Measurements from ENCODE around the gene OXCT2. TPM values are rescaled to one million over a fixed set of nuclear protein-coding genes. Genes with fewer than 3 reads are reported as not detected.

The OXCT2 gene
- total RNA-seq, 1 donor from 2014 or later, result 0.43 TPM

DNA sequence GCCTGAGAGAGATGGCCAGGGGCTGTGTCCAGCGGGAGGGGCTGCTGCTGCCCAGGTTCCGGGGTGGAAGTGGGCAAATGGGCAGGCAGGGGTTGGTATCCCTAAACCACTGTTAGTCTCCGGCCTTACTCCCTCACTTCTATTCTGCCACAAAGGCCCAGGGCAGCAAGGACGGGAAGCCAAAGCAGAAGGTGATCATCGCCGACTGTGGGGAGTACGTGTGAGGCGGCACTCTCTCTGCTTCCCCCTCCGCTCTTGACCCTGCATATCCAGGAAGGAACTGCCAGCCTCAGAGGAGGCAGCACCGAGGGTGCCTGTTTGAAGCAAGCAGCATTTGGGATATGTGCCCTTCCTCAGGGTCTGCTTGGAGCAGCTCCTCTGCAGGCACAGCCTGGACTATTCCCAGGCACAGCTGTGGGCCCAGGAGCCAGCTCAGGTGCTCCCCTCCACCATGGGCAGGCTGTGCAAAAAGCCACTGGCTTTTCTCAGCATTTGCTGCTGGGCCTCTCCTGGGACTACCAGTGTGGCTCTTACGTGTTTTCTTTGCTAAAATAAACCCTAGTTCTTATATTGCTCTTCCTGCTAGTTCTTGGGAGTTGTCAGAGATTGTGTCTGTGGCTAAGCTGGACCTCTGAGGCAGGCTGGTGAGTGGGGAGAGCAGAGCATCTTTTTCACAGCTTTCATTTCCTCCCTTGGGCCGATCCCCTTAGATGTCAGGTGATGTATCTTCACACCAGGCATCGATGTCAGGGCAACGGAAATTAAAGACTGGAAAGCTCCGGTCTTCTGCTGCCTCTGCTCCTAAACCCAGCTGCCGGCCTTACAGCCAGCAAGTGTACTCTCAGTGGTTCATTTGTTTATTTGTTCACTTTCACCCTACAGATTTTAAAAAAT lies 17.8 kb downstream of the OXCT2 start:
- intact Hi-C loops (cut with DNase I), result no loop called here
- DNase-seq, result no peak

DNA sequence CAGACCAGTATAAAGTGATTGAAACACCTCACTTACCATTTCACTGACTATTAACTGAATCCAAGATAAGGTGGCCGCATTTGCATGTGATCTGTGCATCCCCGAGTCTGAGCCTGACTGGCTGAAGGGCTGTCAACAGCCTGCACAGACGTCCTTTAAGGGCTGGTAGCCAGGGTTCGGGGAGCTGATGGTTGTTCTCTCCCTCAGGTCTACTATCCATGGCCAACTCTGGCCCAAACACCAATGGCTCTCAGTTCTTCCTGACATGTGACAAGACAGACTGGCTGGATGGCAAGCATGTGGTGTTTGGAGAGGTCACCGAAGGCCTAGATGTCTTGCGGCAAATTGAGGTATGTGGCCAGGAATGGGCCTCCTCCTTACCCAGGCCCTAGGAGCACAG lies 18.4 kb downstream of the OXCT2 start:
- DNase-seq, result no peak
- no peak for ATAC-seq
- Histone ChIP-seq H3K9me3 (no peaks in the 10 kb centered on the region), H3K36me3 (peaks cover 100% of the 10 kb centered on the region), H3K4me1 (no peaks in the 10 kb centered on the region), H3K4me3 (no peak overlapping the region), H3K27ac (no peak overlapping the region), H3K27me3 (no peaks in the 10 kb centered on the region)
- TF ChIP-seq, protein P1, sequence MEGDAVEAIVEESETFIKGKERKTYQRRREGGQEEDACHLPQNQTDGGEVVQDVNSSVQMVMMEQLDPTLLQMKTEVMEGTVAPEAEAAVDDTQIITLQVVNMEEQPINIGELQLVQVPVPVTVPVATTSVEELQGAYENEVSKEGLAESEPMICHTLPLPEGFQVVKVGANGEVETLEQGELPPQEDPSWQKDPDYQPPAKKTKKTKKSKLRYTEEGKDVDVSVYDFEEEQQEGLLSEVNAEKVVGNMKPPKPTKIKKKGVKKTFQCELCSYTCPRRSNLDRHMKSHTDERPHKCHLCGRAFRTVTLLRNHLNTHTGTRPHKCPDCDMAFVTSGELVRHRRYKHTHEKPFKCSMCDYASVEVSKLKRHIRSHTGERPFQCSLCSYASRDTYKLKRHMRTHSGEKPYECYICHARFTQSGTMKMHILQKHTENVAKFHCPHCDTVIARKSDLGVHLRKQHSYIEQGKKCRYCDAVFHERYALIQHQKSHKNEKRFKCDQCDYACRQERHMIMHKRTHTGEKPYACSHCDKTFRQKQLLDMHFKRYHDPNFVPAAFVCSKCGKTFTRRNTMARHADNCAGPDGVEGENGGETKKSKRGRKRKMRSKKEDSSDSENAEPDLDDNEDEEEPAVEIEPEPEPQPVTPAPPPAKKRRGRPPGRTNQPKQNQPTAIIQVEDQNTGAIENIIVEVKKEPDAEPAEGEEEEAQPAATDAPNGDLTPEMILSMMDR (IDR thresholded peaks at IDR 0.05), result no peak
- intact Hi-C loops (cut with DNase I), result no loop called here

More for the DNA sequence above, 17.8 kb downstream of the OXCT2 start:
- no peak overlapping the region for H3K4me3 ChIP-seq
- ATAC-seq, result no peak
- no peaks in the 10 kb centered on the region for H3K4me1 ChIP-seq
- H3K36me3 ChIP-seq, result peaks cover 100% of the 10 kb centered on the region
- H3K9me3 ChIP-seq, result no peaks in the 10 kb centered on the region
- H3K27ac ChIP-seq, result no peak overlapping the region
- no peaks in the 10 kb centered on the region for H3K27me3 ChIP-seq
- TF ChIP-seq, protein P1 (IDR thresholded peaks at IDR 0.05), result no peak

DNA sequence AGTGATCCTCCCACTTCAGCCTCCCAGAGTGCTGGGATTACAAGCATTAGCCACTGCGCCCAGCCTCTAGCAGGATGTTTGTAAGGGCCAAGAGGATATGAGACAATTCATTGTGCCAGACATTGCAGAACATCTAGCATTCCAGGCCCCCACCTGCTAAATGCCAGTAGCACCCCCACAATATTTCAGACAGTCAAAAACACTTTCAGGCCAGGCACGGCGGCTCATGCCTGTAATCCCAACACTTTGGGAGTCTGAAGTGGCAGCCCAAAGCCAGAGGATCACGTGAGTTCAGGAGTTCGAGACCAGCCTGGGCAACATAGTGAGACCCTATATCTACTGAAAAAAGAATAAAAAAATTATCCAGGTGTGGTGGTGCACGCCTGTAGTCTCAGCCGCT lies 19.6 kb downstream of the OXCT2 start:
- H3K4me1 ChIP-seq, result no peaks in the 10 kb centered on the region
- no peak overlapping the region for H3K27ac ChIP-seq
- intact Hi-C loops (cut with DNase I), result no loop called here
- H3K27me3 ChIP-seq, result no peaks in the 10 kb centered on the region
- H3K9me3 ChIP-seq, result no peaks in the 10 kb centered on the region
- H3K4me3 ChIP-seq, result no peak overlapping the region
- peaks cover 100% of the 10 kb centered on the region for H3K36me3 ChIP-seq
- no peak for ATAC-seq
- no peak for DNase-seq
- TF ChIP-seq, protein P1 (IDR thresholded peaks at IDR 0.05), result no peak

DNA sequence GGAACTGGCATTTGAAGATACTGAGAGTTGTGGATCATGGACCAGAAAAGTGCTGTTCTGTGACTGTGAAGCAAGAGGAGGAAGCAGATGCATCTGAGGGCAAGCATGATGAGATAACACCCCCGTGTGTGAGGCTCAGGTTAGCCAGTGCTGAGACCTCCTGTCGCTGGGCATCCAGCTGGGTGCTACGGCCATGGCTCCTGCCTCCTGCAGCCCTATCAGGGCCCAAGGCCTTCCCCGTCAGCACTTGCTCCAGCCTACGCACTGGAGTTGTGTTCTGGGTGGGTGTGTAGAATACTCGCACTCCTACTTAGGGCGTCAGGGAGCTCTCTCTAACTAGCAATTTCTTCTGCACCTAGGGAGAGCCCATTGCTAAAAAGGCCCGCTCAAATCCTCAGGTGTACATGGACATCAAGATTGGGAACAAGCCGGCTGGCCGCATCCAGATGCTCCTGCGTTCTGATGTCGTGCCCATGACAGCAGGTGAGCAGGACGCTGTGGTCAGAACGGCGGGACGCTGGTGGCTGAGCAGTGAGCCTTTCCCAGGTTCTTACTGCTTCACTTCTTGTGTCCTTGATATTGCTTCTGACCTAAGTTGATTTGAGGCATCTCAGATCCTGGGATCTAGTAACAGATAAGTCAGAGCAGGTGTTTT lies 26.0 kb downstream of the OXCT2 start:
- no peaks in the 10 kb centered on the region for H3K4me1 ChIP-seq
- ATAC-seq, result no peak
- peaks cover 98% of the 10 kb centered on the region for H3K36me3 ChIP-seq
- DNase-seq, result no peak
- intact Hi-C loops (cut with DNase I), result no loop called here
- TF ChIP-seq, protein P1 (IDR thresholded peaks at IDR 0.05), result no peak
- H3K9me3 ChIP-seq, result no peaks in the 10 kb centered on the region
- H3K27me3 ChIP-seq, result no peaks in the 10 kb centered on the region
- no peak overlapping the region for H3K27ac ChIP-seq
- no peak overlapping the region for H3K4me3 ChIP-seq

DNA sequence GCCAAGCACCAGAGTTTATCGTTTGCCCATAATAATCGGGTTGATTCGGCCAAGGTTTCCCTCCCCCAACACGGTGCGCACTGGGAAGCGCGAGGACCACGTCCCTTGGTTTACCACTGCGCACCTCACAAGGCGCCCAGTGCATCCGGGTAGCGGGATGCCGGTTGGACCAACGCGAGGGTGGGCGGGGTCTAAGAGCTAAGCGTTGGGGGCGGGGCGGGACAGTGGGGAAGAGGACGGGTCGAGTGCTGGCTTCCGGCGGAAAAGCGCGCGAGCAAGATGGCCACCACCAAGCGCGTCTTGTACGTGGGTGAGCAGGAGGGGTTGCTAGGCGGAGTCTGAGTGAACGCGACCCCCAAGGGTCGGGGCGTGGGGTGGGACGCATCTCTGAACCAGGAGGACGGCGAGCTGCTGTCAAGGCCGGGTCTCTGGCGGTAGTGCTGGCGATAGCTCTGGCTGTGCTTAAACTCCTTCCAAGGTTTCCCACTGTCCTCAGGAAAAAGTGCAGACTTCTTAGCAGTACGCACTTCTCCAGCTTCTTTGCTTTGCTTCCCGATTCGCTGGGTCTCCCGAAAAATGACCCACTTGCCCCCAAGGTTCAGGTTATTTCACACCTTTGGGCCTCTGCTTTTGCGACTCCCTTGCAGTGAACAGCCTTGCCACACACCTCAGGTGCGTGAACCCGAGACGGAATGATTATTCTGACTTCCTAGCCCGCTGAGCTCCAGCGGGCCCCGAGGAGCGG lies 32.4 kb downstream of the OXCT2 start, which contains the start of gene PPIE:
TSS of gene PPIE (plus strand) at position 261 of the 745 bp plus-strand sequence. CDS start at position 280, 19 bp downstream.
- Histone ChIP-seq H3K27me3 (peaks cover 20% of the 10 kb centered on the region), H3K36me3 (peaks cover 34% of the 10 kb centered on the region), H3K4me3 (peak within 1 kb of the TSS; percentile 94), H3K27ac (peak within 1 kb of the TSS; percentile 85), H3K4me1 (peaks cover 12% of the 10 kb centered on the region), H3K9me3 (no peaks in the 10 kb centered on the region)
- TF ChIP-seq, protein P1 (IDR thresholded peaks at IDR 0.05), result no peak
- intact Hi-C loops (cut with DNase I), result no loop called here
- peak; percentile 98 for DNase-seq
- ATAC-seq, result peak; percentile 99

Data from upper lobe of right lung (tissue), 1 donor.